Type B pancreatic cell (in vitro differentiated cells): ENCODE results near the gene HSPA12B. TPM values are rescaled to one million over a fixed set of nuclear protein-coding genes. Genes with fewer than 3 reads are reported as not detected.

Experiments used
- DNase-seq: peaks from one replicate; pipeline ENCODE4 v3.0.0; 2021; ENCODE audit warnings: mixed read lengths; ENCODE audit not compliant: unreplicated experiment; ENCODE audit errors: extremely low spot score
- H3K27ac Mint-ChIP-seq: 2 replicates; pipeline ENCODE4 v1.8.0; 2021; ENCODE audit warnings: mild to moderate bottlenecking, mixed read lengths
- H3K27me3 Mint-ChIP-seq: 2 replicates; pipeline ENCODE4 v1.8.0; 2021; ENCODE audit warnings: mixed read lengths
- H3K36me3 Mint-ChIP-seq: 2 replicates; pipeline ENCODE4 v1.8.0; 2021; ENCODE audit warnings: mixed read lengths
- H3K4me1 Mint-ChIP-seq: one replicate; pipeline ENCODE4 v1.8.0; 2021; ENCODE audit warnings: mixed read lengths; ENCODE audit not compliant: unreplicated experiment
- H3K4me3 Mint-ChIP-seq: 2 replicates; pipeline ENCODE4 v1.8.0; 2021; ENCODE audit warnings: mild to moderate bottlenecking, mixed read lengths
- H3K9me3 Mint-ChIP-seq: 2 replicates; pipeline ENCODE4 v1.8.0; 2021; ENCODE audit warnings: mixed read lengths
- CTCF ChIP-seq: fragments of 200-600 bp; sonication (generic); conservative IDR thresholded peaks from 2 replicates; pipeline ENCODE4 v1.5.0; 2021; ENCODE audit warnings: antibody characterized with exemption, mild to moderate bottlenecking
- total RNA-seq: library from RNA; stranded (reverse); gene quantifications from 2 replicates; pipeline ENCODE4 v1.2.1, GENCODE V29; 2021; ENCODE audit warnings: low replicate concordance

The HSPA12B gene
- total RNA-seq, 1 donor from 2014 or later = 5.2 TPM

GRCh38 chr20:3720068-3720467 is 12.4 kb upstream of the HSPA12B start:
- Mint-ChIP-seq H3K4me3 (no peak overlapping the region), H3K4me1 (no peaks in the 10 kb centered on the region), H3K27me3 (peaks cover 17% of the 10 kb centered on the region), H3K27ac (no peak overlapping the region), H3K9me3 (no peaks in the 10 kb centered on the region), H3K36me3 (no peaks in the 10 kb centered on the region)
- DNase-seq = no peak
- TF ChIP-seq CTCF = no peak

- no peak overlapping the region for H3K27ac Mint-ChIP-seq
- no peak for DNase-seq
- no peaks in the 10 kb centered on the region for H3K9me3 Mint-ChIP-seq
- peaks cover 17% of the 10 kb centered on the region for H3K27me3 Mint-ChIP-seq
- H3K4me1 Mint-ChIP-seq = no peaks in the 10 kb centered on the region
- H3K4me3 Mint-ChIP-seq = no peak overlapping the region
- no peaks in the 10 kb centered on the region for H3K36me3 Mint-ChIP-seq
- TF ChIP-seq CTCF = no peak
Measured at GRCh38 chr20:3720626-3721025, 11.9 kb upstream of the HSPA12B start.

- no peaks in the 10 kb centered on the region for H3K9me3 Mint-ChIP-seq
- H3K27ac Mint-ChIP-seq = no peak overlapping the region
- H3K27me3 Mint-ChIP-seq = peaks cover 18% of the 10 kb centered on the region
- no peaks in the 10 kb centered on the region for H3K36me3 Mint-ChIP-seq
- H3K4me1 Mint-ChIP-seq = no peaks in the 10 kb centered on the region
- no peak for TF ChIP-seq CTCF
- no peak for DNase-seq
- H3K4me3 Mint-ChIP-seq = no peak overlapping the region
Measured at GRCh38 chr20:3721912-3722311, 10.6 kb upstream of the HSPA12B start.

- Mint-ChIP-seq H3K4me3 (no peak overlapping the region), H3K27me3 (peaks cover 32% of the 10 kb centered on the region), H3K36me3 (no peaks in the 10 kb centered on the region), H3K9me3 (no peaks in the 10 kb centered on the region), H3K27ac (no peak overlapping the region), H3K4me1 (peaks cover 11% of the 10 kb centered on the region)
- no peak for DNase-seq
- TF ChIP-seq CTCF = no peak
Measured at GRCh38 chr20:3723284-3723683, 9.2 kb upstream of the HSPA12B start.

GRCh38 chr20:3724356-3724755 is 8.1 kb upstream of the HSPA12B start:
- Mint-ChIP-seq H3K36me3 (no peaks in the 10 kb centered on the region), H3K4me1 (peaks cover 11% of the 10 kb centered on the region), H3K27ac (no peak overlapping the region), H3K9me3 (no peaks in the 10 kb centered on the region), H3K4me3 (no peak overlapping the region), H3K27me3 (peaks cover 34% of the 10 kb centered on the region)
- no peak for TF ChIP-seq CTCF
- no peak for DNase-seq

- Mint-ChIP-seq H3K27me3 (peaks cover 35% of the 10 kb centered on the region), H3K4me3 (peak overlapping the region; percentile 17), H3K9me3 (no peaks in the 10 kb centered on the region), H3K4me1 (peaks cover 18% of the 10 kb centered on the region), H3K36me3 (no peaks in the 10 kb centered on the region), H3K27ac (no peak overlapping the region)
- DNase-seq = no peak
- no peak for TF ChIP-seq CTCF
Measured at GRCh38 chr20:3727401-3728021, 5.0 kb upstream of the HSPA12B start.
